ENCODE measurements around the gene KCNH3. TPM values are rescaled to one million over a fixed set of nuclear protein-coding genes. Genes with fewer than 3 reads are reported as not detected.

KCNH3 gene
- total and polyA plus RNA-seq, 9 donors = 0.13 to 5.9 (median 0.72) TPM; not detected in 2

- Histone ChIP-seq H3K27ac (no peak overlapping the region), H3K27me3 (no peaks in the 10 kb centered on the region), H3K9me3 (no peaks in the 10 kb centered on the region), H3K36me3 (no peaks in the 10 kb centered on the region), H3K4me1 (ENCODE audit: insufficient read depth) (no peaks in the 10 kb centered on the region), H3K4me3 (no peak overlapping the region)
- intact Hi-C loops (cut with DNase I) = no loop called here
- 84 to 90% (median 88%) methylated on average over 13 of the region's 13 CpGs for WGBS, 3 donors
- no peak for DNase-seq
- TF ChIP-seq CTCF (IDR thresholded peaks at IDR 0.05) = no peak
Observed at GRCh38 chr12:49558526-49558925, 19.7 kb downstream of the KCNH3 start.

- H3K4me1 ChIP-seq (ENCODE audit: insufficient read depth) = no peaks in the 10 kb centered on the region
- H3K27ac ChIP-seq = no peak overlapping the region
- TF ChIP-seq EP300 (IDR thresholded peaks at IDR 0.05) = no peak
- no peak for TF ChIP-seq POLR2A (IDR thresholded peaks at IDR 0.05)
- TF ChIP-seq CTCF (IDR thresholded peaks at IDR 0.05) = no peak
- 92 to 94% (median 92%) methylated on average over 17 of the region's 17 CpGs for WGBS, 3 donors
- intact Hi-C loops (cut with DNase I) = no loop called here
- H3K27me3 ChIP-seq = no peaks in the 10 kb centered on the region
- H3K4me3 ChIP-seq = no peak overlapping the region
- DNase-seq = no peak
- H3K36me3 ChIP-seq = no peaks in the 10 kb centered on the region
- no peaks in the 10 kb centered on the region for H3K9me3 ChIP-seq
Observed at GRCh38 chr12:49559011-49559675, 20.3 kb downstream of the KCNH3 start.

- 89 to 91% (median 90%) methylated on average over 7 of the region's 7 CpGs for WGBS, 3 donors
- no peak overlapping the region for H3K27ac ChIP-seq
- H3K4me1 ChIP-seq (ENCODE audit: insufficient read depth) = no peaks in the 10 kb centered on the region
- intact Hi-C loops (cut with DNase I) = no loop called here
- H3K27me3 ChIP-seq = no peaks in the 10 kb centered on the region
- no peaks in the 10 kb centered on the region for H3K36me3 ChIP-seq
- no peaks in the 10 kb centered on the region for H3K9me3 ChIP-seq
- no peak for DNase-seq
- no peak overlapping the region for H3K4me3 ChIP-seq
- TF ChIP-seq POLR2A (IDR thresholded peaks at IDR 0.05) (no peak), CTCF (IDR thresholded peaks at IDR 0.05) (no peak), EP300 (IDR thresholded peaks at IDR 0.05) (no peak)
Observed at GRCh38 chr12:49560695-49561094, 21.9 kb downstream of the KCNH3 start.

DNA sequence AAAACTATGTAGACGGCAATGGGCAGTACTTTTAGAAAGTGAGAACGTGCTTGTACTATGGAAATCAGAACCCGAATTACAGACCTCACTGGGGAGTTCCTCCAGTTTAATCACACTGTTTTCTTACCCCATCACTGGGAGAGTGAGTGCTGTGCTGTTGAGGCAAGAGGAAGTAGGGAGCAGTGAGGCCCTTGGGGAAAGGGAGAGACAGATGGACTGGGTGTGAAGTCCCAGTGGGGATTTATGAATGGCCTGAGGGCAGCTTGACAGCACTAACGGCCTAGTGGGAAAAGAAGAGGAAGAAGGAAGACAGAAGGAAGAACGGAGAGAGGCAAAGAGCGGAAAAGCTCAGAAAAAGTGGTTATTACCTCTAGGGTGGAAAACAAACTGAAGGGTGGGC lies 23.4 kb downstream of the KCNH3 start:
- no peak for DNase-seq
- peaks cover 4% of the 10 kb centered on the region for H3K4me1 ChIP-seq (ENCODE audit: insufficient read depth)
- WGBS, 3 donors = 82 to 86% (median 84%) methylated on average over 6 of the region's 6 CpGs
- no peaks in the 10 kb centered on the region for H3K36me3 ChIP-seq
- H3K27me3 ChIP-seq = no peaks in the 10 kb centered on the region
- no peaks in the 10 kb centered on the region for H3K9me3 ChIP-seq
- H3K27ac ChIP-seq = no peak overlapping the region
- TF ChIP-seq POLR2A (IDR thresholded peaks at IDR 0.05) = no peak
- intact Hi-C loops (cut with DNase I) = no loop called here
- no peak overlapping the region for H3K4me3 ChIP-seq

GRCh38 chr12:49562831-49563230 lies 24.0 kb downstream of the KCNH3 start:
- Histone ChIP-seq H3K4me1 (ENCODE audit: insufficient read depth) (peaks cover 7% of the 10 kb centered on the region), H3K27ac (no peak overlapping the region), H3K36me3 (no peaks in the 10 kb centered on the region), H3K9me3 (no peaks in the 10 kb centered on the region), H3K4me3 (no peak overlapping the region), H3K27me3 (no peaks in the 10 kb centered on the region)
- intact Hi-C loops (cut with DNase I) = no loop called here
- 88 to 93% (median 90%) methylated on average over 6 of the region's 6 CpGs for WGBS, 3 donors
- no peak for DNase-seq
- TF ChIP-seq POLR2A (IDR thresholded peaks at IDR 0.05) = no peak
- TF ChIP-seq CTCF (IDR thresholded peaks at IDR 0.05) = no peak
- TF ChIP-seq EP300 (IDR thresholded peaks at IDR 0.05) = no peak
